ENCODE data around the gene RNPEP. TPM values are rescaled to one million over a fixed set of nuclear protein-coding genes. Genes with fewer than 3 reads are reported as not detected.

Gene RNPEP
- total and polyA plus RNA-seq, 2 experiments from 2014 or later: 32.1 to 80.3 TPM

- no peaks in the 10 kb centered on the region for H3K9me3 Mint-ChIP-seq
- H3K79me2 ChIP-seq (replicated peaks; ENCODE audit: insufficient read depth): peaks cover 33% of the 10 kb centered on the region
- peaks cover 24% of the 10 kb centered on the region; the same call in 1 of the 2 replicates for H3K36me3 ChIP-seq (ENCODE audit: insufficient read depth)
- H3K36me3 Mint-ChIP-seq (ENCODE audit: low read depth): peaks cover 53% of the 10 kb centered on the region
- peaks cover 5% of the 10 kb centered on the region for H3K4me1 Mint-ChIP-seq
- TF ChIP-seq REST (IDR thresholded peaks at IDR 0.05; ENCODE audit: unreplicated experiment) (no peak), CREB1 (CRISPR knock-in tag; IDR thresholded peaks at IDR 0.05; ENCODE audit: low read depth) (no peak), ZNF462 (CRISPR knock-in tag; IDR thresholded peaks at IDR 0.05) (no peak), JUNB (IDR thresholded peaks at IDR 0.05; ENCODE audit: unreplicated experiment) (no peak), ZNF331 (CRISPR knock-in tag; IDR thresholded peaks at IDR 0.05; ENCODE audit: low read depth) (no peak), STAT1 (IDR thresholded peaks at IDR 0.05; ENCODE audit: unreplicated experiment) (no peak), EZH2phosphoT487 (IDR thresholded peaks at IDR 0.05; ENCODE audit: unreplicated experiment) (no peak)
- peaks cover 4% of the 10 kb centered on the region; the same call in 1 of the 2 replicates for H4K20me1 ChIP-seq (replicated peaks; ENCODE audit: insufficient read depth)
- 0 out of 2 replicates have a peak, but pooled peaks cover 3% of the 10 kb centered on the region for H3F3A ChIP-seq (replicated peaks; ENCODE audit: low read depth)
- H3K9me2 ChIP-seq (ENCODE audit: insufficient read depth): no peaks in the 10 kb centered on the region
- no peak overlapping the region for H3K27ac Mint-ChIP-seq
- H3K27me3 ChIP-seq (ENCODE audit: insufficient read depth): no peaks in the 10 kb centered on the region
- no peak for DNase-seq (ENCODE audit: low spot score)
- H3K4me3 Mint-ChIP-seq: no peak overlapping the region
- no peak for ATAC-seq
- H2AFZ ChIP-seq: no peak overlapping the region
- H3K4me2 ChIP-seq: no peak overlapping the region
- H3K4me1 ChIP-seq (ENCODE audit: insufficient read depth): no peaks in the 10 kb centered on the region; the same call in 1 of the 2 replicates
- H3K27me3 Mint-ChIP-seq (ENCODE audit: insufficient read depth, low read depth, poor library complexity): peaks cover 6% of the 10 kb centered on the region
- no peak overlapping the region for H3K4me3 ChIP-seq
- H3K27ac ChIP-seq (ENCODE audit: low read depth): no peak overlapping the region
Measured at GRCh38 chr1:201989354-201990128, 7.1 kb downstream of the RNPEP start.

Data from GM23338 (cell line).